HG03139 (cell line): ENCODE data around the gene SMG5.
"Not testable (repeated sequence)": the region's sequence is repeated elsewhere in the genome, so short reads cannot be mapped to it uniquely, and the experiment has no call there.

Experiments
- ATAC-seq: cut with Tn5 transposase; IDR thresholded peaks from one replicate; pipeline ENCODE4 v1.9.1; 2021; ENCODE audit not compliant: unreplicated experiment

The SMG5 gene

GRCh38 chr1:156282479-156283222 lies at the start of gene SMG5:
TSS of gene SMG5 (minus strand) at chr1:156282825. CDS start at chr1:156282680, 145 bp downstream.
- ATAC-seq: peak; percentile 77

- not testable (repeated sequence) for ATAC-seq
Measured at GRCh38 chr1:156323179-156323578, 40.6 kb upstream of the SMG5 start.

- no peak for ATAC-seq
Measured at GRCh38 chr1:156320560-156320959, 37.9 kb upstream of the SMG5 start.

- no peak for ATAC-seq
Measured at GRCh38 chr1:156319664-156320063, 37.0 kb upstream of the SMG5 start.

DNA sequence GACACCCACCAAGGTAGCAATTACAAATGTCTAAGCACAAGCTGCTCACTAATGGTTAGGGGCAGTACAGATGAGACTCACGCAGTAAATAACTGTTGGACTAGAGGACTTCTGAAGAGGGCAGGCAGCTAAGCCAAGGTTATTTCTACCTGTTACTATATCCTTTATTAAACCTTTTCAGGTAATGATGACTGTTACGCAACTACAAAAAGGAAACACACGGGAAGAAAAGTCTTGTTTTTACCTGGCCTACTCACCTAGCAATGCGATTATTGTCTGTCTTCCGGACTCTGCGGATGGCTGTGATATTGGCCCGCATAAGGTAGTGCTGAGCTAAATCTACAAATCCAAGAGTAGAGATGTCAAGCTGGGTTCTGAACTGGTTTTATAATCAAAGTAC lies 34.3 kb upstream of the SMG5 start:
- ATAC-seq: no peak

GRCh38 chr1:156310962-156311361 lies 28.3 kb upstream of the SMG5 start:
- ATAC-seq: no peak

GRCh38 chr1:156308078-156308477 lies 25.5 kb upstream of the SMG5 start:
- ATAC-seq: no peak

DNA sequence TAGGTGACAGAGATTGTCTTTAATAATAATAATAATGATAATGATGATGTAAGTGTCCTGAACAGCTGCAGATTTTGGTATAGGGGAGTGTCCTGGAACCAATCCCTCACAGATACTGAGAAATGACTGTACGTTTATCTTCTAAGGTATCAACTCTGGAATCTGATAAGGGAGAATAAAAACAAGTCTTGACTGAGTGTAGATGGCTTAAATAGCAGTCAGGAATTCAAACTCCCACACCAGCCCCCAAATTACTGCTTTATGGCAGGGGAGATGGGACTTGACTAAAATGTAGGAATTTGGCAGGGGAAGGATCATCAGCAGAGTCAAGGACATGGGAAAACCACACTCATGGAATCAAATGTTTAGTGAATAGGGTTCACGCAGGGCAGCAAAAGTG lies 22.6 kb upstream of the SMG5 start:
- no peak for ATAC-seq

DNA sequence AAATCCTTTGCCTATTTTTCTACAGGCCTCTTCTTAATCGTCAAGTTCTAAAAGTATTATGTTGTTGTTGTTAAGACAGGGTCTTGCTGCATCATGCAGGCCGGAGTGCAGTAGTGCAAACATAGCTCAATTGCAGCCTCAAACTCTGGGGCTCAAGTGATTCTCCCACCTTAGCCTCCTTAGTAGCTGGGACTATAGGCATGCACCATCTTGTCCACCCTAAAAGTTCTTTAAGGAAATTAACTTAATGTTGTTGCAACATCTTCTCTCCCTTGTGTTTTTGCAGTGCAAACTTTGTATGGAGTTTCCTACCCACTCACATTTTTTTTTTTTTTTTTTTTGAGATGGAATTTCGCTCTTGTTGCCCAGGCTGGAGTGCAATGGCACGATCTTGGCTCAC lies 20.6 kb upstream of the SMG5 start:
- ATAC-seq: no peak

- no peak for ATAC-seq
Measured at GRCh38 chr1:156298852-156299357, 16.3 kb upstream of the SMG5 start, which contains the start of gene VHLL. TSS of gene VHLL (minus strand) at chr1:156299307. CDS start at chr1:156299189, 118 bp downstream.

DNA sequence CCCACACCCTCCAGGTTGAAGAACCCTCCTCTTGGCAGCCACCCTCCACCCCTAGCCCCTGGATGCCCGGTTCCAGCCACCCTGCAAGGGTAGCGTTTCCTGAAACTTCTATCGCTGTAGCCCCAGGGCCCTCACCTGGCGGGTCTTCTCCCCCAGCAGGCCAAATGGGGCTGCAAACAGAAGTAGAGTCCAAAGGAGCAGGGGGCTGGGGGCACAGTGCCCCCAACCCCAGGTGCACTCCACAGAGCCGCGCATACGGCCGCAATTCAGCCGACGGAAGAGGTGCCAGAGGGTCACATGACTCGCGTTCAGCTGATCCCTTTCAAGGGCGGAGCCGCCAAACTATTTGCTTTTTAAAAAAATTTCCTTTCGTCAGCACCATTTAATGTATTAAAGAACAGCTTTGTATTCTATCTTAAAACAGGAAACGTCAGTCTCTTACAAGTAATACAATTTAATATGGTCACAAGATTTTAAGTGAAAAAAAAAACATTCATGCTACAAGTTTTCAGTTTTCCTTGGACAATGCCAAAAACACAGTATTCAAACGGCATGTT lies 12.8 kb upstream of the SMG5 start, which contains the start of gene GLMP:
Gene GLMP (minus strand): TSS at position 289 of the 557 bp plus-strand sequence. CDS start 34 bp downstream, at position 255.
- ATAC-seq: no peak

DNA sequence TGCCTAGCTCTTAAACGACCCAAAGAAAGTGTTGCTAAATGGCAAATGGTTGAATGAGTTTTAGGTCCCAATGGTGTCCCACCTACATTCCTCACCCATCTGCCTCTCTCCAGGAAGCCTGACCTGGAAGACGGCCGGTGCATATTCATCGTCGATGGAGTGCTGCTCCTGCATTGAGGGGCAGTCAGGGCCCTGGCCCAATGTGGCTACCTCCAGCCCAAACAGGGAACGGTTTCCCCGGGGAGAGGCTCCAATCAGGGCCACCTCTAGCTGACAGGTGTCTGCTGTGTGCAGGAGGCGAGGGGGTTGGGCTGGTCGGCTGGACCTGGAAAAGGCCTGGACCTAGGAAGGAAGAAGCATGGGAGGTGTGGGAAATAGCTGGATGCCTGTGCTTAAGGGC lies 11.3 kb upstream of the SMG5 start:
- ATAC-seq: no peak

GRCh38 chr1:156293098-156293434 lies 10.4 kb upstream of the SMG5 start:
- no peak for ATAC-seq

GRCh38 chr1:156291226-156292061 lies 8.8 kb upstream of the SMG5 start:
- ATAC-seq: no peak

DNA sequence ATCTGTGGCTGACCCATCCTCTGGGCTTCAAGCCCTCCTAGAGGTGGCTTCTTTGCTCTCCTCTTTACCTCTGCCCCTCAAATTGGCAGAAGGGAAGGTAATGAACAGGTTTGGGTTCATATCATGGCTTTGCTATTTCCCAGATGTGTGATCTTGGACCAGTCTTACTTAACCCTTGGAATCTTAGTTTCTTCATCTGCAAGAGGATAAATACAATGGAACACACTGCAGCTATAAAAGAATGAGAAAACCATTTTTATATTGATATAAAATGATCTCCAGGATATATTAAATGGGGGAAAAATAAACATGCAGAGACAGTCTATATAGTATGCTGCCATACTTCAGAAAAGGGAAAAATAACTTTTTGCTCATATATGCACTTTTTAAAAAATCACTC lies 7.2 kb upstream of the SMG5 start:
- no peak for ATAC-seq

GRCh38 chr1:156286061-156286460 lies 3.4 kb upstream of the SMG5 start:
- ATAC-seq: no peak

DNA sequence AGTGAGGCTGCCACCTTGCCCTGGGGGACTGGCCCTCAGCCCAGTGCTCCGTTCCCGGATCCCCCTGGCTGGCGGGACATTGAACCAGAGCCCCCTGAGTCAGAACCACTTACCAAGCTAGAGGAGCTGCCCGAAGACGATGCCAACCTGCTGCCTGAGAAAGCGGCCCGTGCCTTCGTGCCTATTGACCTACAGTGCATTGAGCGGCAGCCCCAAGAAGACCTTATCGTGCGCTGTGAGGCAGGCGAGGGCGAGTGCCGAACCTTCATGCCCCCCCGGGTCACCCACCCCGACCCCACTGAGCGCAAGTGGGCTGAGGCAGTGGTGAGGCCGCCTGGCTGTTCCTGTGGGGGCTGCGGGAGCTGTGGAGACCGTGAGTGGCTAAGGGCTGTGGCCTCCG lies 2.8 kb upstream of the SMG5 start:
- no peak for ATAC-seq

DNA sequence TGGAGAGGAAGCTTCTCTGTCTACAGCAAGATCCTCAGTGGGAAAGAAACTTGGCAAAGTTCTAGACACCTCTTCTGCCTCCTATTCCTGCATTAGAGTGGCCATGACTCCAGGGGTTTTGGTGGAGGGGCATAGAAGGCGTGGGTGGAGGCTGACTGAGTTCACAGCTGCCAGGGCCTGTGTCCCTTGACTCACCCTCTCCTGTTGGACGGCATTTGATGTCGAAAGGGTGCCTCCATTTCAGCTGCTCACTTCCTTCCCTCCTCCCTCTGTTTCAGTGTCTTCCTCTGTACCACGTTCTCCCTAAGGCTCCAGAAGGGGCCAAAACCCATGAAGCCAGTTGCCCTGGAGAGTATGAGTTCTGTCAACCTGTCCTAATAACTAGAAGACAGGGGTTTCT lies 2.1 kb upstream of the SMG5 start:
- no peak for ATAC-seq

DNA sequence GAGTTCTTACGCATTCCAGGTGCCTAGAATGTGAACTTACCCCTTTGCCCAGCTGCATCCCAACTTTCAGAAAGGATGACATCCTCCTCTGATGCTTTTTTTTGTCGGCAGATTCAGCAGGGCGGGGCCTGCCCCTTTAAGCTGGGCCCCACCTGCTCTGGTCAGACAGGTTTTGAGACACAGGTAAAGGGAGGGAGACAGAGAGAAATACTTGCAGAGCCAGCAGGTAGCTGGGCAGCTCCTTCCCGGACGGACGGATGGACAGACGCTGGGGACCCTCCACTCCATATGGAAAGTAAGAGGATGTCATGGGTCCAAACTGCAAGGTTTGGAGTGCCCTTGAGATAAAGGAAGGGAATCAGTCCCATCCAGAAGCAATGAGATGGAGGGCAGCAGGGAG lies 1.5 kb upstream of the SMG5 start, which contains the start of gene TMEM79:
Gene TMEM79 (plus strand): TSS at position 214 of the 400 bp plus-strand sequence. CDS start 902 bp downstream, outside the sequence.
- no peak for ATAC-seq

- ATAC-seq: no peak
Measured at GRCh38 chr1:156283521-156283920, 896 bp upstream of the SMG5 start.

DNA sequence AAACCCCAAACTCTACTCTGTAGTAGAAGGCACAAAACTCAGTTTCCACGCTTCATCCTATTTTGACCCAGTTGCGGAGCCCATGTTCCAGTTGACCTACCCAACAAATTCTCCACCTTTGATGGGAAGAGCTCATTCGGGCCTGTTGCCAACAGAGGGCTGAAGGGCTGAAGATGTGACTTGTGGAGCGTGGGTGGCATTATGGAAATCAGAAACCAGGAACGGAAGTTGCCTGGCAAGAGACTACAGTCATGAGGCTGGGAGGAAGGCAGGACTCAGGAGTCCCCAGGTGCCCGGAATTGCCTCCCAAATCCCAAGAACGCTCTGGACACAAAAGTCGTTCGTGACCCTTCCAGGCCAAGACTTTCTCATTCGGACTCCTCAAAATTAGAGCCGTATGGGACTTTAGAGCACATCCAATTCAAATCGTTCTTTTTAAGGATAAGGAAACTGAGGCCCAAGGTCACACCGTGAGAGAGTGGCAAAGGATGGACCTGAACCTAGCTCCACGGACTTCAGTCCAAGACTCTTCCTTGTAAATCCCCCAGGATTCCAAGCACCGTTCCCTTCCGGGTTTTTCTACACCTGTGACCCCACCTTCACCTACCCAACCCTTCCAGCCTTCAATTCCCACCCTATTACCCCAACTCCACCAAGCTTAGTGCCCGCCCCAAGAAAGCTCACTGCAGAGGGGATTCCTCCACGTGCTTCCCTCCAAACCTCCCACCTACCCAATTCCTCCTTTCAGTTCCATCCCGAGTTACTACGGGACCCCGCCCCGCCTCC lies 739 bp downstream of the SMG5 start:
- ATAC-seq: no peak
